CD1c-positive myeloid dendritic cell (primary cell): Measurements from ENCODE around the gene HOXD9.

Experiments used
- DNase-seq: peaks from one replicate; pipeline ENCODE4 v3.0.0-alpha.2; 2016; ENCODE audit errors: extremely low spot score

The HOXD9 gene

DNA sequence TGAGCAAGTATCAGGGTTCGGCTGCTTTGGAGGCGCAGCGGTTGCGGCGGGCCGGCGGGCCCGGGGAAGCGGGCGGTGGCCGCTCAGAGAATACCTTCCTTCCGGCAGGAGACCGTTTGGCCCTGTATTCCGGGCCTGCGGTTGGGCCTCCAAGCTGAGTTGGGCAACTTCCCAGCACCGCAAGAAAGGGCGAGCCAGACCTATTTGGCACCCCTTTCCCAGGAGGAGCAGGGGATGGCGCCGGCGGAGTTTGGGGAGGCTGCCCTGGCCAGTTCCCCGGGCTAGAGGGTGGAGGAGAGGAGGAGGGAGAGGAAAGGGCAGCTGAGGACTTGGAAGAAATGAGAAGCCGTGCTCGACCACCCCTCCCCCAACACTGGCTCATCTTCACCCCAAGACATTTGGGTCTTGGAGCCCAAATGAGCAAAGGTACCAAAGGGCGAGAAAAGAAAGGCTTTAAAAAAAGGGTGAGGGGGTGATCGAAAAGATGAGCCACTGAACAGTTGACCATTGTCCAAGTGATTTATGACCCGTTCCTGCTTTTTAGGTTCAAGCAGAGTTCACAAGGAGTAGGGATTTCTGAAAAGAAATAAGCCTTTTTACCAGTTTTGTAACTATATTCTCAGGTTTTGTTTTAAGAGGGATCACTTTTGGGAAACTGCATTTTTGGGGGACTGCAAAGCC is 43.0 kb downstream of the HOXD9 start:
- DNase-seq = no peak

DNA sequence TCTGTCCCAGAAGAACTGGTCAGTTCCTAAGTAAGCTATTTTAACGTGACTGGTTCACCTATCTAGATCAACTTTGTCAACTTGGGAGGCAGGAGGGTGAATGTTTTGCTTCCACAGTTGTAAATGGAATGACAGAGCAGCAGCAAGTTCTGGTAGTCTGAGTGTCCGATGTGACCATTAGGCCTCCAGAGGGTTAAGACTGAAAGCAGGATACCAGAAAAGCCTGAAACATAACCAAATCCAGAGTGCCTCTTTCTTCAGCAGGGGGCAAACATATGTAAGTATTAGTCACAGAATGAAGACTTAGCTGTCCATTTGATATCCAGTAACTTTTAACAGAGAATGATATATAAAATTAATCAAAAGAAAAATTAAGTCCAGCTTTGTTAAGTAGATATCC is 43.8 kb downstream of the HOXD9 start:
- DNase-seq = no peak

DNA sequence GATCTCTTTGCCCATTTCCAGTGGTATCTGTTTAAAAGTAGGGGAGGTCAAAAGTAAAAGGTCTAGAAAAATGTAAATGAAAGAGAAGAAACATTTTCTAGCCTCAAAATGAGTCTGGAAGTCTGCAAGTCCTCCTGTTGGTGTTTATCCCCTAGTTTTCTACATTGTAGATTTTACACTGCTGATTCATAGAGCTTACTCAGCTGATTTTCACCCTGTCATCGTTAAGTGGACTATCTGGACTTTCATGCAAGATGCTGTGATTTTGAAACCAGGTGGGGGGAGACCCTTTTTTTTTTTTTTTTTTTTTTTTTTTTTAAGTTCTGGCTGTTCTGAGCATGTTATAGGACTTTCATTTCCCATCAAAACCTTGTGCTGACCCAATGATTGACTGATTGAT is 44.9 kb downstream of the HOXD9 start:
- DNase-seq = no peak

DNA sequence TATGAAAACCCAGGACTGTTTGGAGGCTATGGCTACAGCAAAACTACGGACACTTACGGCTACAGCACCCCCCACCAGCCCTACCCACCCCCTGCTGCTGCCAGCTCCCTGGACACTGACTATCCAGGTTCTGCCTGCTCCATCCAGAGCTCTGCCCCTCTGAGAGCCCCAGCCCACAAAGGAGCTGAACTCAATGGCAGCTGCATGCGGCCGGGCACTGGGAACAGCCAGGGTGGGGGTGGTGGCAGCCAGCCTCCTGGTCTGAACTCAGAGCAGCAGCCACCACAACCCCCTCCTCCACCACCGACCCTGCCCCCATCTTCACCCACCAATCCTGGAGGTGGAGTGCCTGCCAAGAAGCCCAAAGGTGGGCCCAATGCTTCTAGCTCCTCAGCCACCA is 46.7 kb downstream of the HOXD9 start:
- DNase-seq = no peak

DNA sequence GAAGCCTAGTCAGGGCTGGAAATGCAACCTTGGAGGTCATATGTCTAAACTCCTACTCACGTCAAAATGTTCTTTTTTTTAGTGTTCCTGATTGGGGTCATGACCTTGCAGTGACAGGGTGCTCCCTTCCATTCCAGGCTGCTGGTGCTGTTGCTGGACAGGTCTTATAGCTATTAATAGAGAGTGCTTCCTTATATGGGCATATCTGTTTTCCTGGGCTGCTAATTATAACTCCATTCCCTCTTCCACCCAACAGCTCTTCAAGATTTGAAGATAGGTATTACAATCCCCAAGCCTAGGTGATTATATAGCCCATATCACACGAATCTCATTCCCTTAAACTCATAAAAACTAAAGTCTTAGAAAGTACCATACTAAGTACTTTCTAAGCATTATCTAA is 47.2 kb downstream of the HOXD9 start:
- DNase-seq = no peak

DNA sequence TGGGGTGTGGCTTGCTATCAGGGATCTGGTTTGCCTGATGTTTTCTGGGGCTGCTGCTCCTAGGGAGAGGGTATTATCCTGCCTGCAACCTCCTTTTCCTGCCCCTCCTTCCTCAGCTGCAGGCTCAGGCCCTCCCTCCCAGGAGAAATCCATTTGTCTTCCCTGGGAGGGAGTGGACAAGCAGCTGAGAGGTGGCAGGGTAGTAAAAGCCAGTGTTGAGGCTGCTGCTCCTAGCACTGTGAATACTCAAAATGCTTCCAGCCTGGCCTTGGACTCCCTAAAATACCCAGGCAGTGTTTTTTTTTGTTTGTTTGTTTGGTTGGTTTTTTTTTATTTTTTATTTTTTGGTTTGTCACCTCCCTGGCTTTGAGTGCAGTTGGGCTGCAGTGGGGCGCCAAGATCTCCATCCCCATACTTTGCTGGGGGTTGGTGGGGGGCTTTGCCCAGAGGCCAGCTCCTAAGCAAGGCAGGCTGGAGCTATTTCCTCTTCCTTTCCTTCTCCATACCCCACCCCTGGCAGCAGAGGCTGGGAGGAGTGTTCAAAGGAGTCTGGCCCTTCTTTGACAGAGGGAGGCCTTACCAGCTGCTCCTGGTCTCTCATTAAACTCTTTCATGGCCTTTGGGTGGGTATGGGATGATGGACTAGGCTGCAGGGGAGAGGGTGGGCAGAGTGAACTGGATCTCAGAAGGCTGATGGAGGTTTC is 48.2 kb downstream of the HOXD9 start:
- no peak for DNase-seq

DNA sequence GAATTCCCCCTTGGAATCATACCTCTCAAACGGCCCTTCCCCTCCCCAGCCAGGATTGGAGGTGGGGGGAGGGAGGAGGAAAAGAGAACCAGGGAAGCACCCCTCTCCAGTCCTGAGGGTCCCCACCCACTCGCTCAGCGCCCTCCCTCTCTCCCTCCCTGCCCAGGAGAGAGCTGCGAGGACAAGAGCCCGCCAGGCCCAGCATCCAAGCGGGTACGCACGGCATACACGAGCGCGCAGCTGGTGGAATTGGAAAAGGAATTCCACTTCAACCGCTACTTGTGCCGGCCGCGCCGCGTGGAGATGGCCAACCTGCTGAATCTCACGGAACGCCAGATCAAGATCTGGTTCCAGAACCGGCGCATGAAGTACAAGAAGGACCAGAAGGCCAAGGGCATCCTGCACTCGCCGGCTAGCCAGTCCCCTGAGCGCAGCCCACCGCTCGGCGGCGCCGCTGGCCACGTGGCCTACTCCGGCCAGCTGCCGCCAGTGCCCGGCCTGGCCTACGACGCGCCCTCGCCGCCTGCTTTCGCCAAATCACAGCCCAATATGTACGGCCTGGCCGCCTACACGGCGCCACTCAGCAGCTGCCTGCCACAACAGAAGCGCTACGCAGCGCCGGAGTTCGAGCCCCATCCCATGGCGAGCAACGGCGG is 49.0 kb downstream of the HOXD9 start:
- DNase-seq = no peak

DNA sequence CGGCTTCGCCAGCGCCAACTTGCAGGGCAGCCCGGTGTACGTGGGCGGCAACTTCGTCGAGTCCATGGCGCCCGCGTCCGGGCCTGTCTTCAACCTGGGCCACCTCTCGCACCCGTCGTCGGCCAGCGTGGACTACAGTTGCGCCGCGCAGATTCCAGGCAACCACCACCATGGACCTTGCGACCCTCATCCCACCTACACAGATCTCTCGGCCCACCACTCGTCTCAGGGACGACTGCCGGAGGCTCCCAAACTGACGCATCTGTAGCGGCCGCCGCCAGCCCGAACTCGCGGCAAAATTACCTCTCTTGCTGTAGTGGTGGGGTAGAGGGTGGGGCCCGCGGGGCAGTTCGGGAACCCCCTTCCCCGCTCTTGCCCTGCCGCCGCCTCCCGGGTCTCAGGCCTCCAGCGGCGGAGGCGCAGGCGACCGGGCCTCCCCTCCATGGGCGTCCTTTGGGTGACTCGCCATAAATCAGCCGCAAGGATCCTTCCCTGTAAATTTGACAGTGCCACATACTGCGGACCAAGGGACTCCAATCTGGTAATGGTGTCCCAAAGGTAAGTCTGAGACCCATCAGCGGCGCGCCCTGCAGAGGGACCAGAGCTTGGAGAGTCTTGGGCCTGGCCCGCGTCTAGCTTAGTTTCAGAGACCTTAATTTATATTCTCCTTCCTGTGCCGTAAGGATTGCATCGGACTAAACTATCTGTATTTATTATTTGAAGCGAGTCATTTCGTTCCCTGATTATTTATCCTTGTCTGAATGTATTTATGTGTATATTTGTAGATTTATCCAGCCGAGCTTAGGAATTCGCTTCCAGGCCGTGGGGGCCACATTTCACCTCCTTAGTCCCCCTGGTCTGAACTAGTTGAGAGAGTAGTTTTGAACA is 49.7 kb downstream of the HOXD9 start:
- no peak for DNase-seq

DNA sequence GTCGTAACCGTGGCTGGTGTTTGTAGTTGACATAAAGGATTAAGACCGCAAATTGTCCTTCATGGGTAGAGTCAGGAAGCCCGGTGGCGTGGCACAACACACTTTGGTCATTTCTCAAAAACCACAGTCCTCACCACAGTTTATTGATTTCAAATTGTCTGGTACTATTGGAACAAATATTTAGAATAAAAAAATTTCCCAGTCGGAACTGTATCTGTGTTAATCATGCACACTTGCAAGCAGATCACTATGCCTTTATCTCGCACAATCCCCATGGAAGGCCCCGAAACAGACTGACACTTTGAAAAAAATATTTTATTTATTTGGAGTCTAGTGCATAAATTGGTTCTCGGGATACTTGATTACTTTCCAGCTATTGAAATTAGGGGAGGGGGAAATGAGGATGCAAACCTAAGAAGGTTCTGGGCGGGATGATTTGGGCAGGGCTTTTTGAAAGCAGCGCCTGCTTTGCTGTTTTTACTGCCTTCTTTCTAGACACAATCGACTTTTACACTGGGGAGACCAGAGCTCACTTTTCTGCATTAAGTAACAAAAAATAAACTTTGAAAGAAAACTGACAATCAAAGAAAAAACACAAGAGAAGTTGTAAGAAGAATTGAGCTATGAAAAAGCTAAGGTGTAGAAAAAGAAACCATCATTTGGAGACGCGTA is 50.5 kb downstream of the HOXD9 start:
- DNase-seq = no peak

DNA sequence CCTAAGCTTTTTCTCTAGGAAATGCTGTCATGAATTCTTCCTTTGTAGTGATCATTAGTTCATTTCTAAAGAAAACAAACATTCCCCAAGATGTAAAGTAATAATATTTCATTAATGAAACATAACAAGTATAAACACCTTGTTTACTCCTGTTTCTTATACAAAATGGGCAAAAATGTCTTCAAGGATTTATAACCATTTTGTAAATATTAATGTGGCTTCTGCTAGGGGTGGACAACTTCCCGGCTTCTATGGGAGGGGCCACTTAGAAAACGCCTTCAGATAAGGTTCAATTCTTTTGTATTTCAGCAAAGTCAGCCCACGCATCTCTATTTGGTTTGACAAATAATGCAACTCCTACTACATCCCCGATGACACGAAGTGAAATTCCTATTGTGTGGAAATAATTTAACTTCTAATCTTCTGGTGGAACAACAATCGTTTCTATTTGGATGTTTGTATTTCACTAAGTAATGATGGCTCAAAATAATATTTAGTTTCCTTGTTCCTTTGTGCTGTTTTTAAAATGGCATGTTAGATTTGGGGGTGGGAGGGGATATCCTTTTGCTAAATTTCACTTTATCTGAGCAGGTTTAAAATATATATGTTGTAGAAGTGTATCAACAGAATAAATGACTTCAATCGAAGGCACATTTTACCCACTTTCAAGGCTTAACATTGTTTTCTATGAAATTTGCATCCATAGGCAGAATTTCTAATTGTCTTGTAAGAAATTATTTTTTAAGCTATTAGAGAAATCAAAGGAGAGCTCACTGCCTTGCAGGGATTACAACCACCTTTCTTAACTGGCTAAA is 51.3 kb downstream of the HOXD9 start:
- no peak for DNase-seq

DNA sequence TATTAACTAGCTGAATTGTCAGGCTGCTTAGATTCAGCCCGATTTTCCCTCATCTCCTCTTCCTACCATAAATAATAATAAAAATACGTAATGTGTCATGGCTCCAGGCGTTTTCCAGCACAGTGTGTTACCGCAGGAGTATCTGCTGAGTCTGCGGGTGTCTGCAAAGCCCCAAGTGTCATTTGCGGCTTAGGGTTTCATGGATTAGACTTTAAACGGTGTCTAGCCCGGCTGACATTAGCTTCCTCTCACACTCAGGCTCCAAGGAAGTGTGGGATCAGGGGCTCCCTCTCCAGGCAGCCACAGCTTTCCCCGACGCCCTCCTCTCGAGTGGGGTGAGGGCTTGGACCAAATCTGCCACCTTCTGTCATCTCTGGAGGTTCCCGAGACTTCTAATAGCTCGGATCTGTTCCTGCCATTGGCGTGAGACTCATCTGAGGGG is 51.9 kb downstream of the HOXD9 start:
- no peak for DNase-seq
